K562 (cell line): ENCODE results near the gene CD101. TPM values are rescaled to one million over a fixed set of nuclear protein-coding genes. Genes with fewer than 3 reads are reported as not detected.

Experiments used
- CXXC5 ChIP-seq: fragments of 250-450 bp; sonication (Bioruptor Pico); IDR thresholded peaks from 2 replicates; pipeline ENCODE4 v1.8.0; 2022; ENCODE audit warnings: inconsistent platforms, mild to moderate bottlenecking, moderate library complexity
- EGR1 ChIP-seq: fragments of 450-650 bp; conservative IDR thresholded peaks from 2 replicates; pipeline ENCODE4 v1.6.1; 2017; ENCODE audit warnings: mild to moderate bottlenecking
- EP300 ChIP-seq: IDR thresholded peaks from 2 replicates; pipeline ENCODE4 v1.6.1; 2012; ENCODE audit warnings: low read length, improper control_type of control experiment
- ETV1 ChIP-seq: fragments of 450-650 bp; conservative IDR thresholded peaks from 2 replicates; pipeline ENCODE4 v1.6.1; 2016; ENCODE audit warnings: missing genetic modification characterization, control low read depth, low read depth, missing compliant biosample characterization
- LCOR ChIP-seq: sonication (generic); formaldehyde crosslinking; IDR thresholded peaks from 2 replicates; pipeline ENCODE4 v1.8.0; 2022; ENCODE audit warnings: mild to moderate bottlenecking, missing genetic modification reagents
- NR2C2 ChIP-seq, 2 experiments: fragments of 200-800 bp in 1 of 2; sonication (Bioruptor generic) in 1 of 2; sonication (generic) in 1 of 2; formaldehyde crosslinking in 1 of 2; IDR thresholded peaks; 2 replicates each; pipeline versions ENCODE4 v1.6.1 to v1.8.0; 2016 to 2022; ENCODE audit warnings: mild to moderate bottlenecking in 1 of 2, missing compliant biosample characterization in 1 of 2, missing genetic modification characterization in 1 of 2, missing genetic modification reagents in 1 of 2
- NR4A1 ChIP-seq, 2 experiments: fragments of 250-450 bp in 1 of 2; fragments of 450-650 bp in 1 of 2; sonication (Bioruptor Pico) in 1 of 2; IDR thresholded peaks; 2 replicates each; pipeline versions ENCODE4 v1.4.0 to v1.6.1; 2016 to 2020; ENCODE audit warnings: mild to moderate bottlenecking in 2 of 2, missing compliant biosample characterization in 1 of 2, missing genetic modification characterization in 1 of 2, moderate library complexity in 1 of 2
- SNIP1 ChIP-seq: fragments of 450-650 bp; IDR thresholded peaks from 2 replicates; pipeline ENCODE4 v1.7.1; 2017; ENCODE audit warnings: low read depth, mild to moderate bottlenecking
- SRSF3 ChIP-seq: fragments of 200-400 bp; formaldehyde crosslinking; IDR thresholded peaks from 2 replicates; pipeline ENCODE4 v1.6.1; 2016; ENCODE audit warnings: mild to moderate bottlenecking, low read length, moderate library complexity; ENCODE audit not compliant: insufficient read depth
- TAF1 ChIP-seq: IDR thresholded peaks from 2 replicates; pipeline ENCODE4 v1.6.1; 2011; ENCODE audit warnings: mild to moderate bottlenecking, low read length, moderate library complexity; ENCODE audit not compliant: insufficient read depth, control insufficient read depth, severe bottlenecking; ENCODE audit errors: extremely low read depth
- TCF3 ChIP-seq: sonication (generic); formaldehyde crosslinking; IDR thresholded peaks from 2 replicates; pipeline ENCODE4 v1.4.0; 2020; ENCODE audit warnings: mild to moderate bottlenecking, missing genetic modification reagents
- TEAD4 ChIP-seq, 2 experiments: sonication (generic) in 1 of 2; formaldehyde crosslinking in 1 of 2; IDR thresholded peaks; 2 replicates each; pipeline versions ENCODE4 v1.6.1 to v1.8.0; 2012 to 2022; ENCODE audit warnings: borderline replicate concordance in 1 of 2, inconsistent platforms in 1 of 2, low read length in 1 of 2, mild to moderate bottlenecking in 1 of 2, missing genetic modification reagents in 1 of 2
- ZBTB8A ChIP-seq: fragments of 450-650 bp; IDR thresholded peaks from 2 replicates; pipeline ENCODE4 v1.6.1; 2018; ENCODE audit warnings: mild to moderate bottlenecking, moderate library complexity; ENCODE audit not compliant: partially characterized antibody
- ZNF24 ChIP-seq: fragments of 450-650 bp; IDR thresholded peaks from 2 replicates; pipeline ENCODE4 v1.6.1; 2016
- polyA plus RNA-seq, 8 experiments: library from polyadenylated mRNA; depleted of rRNA in 4 of 8; stranded (reverse) in 5 of 8; unstranded in 3 of 8; fragments of >200 nt; fragmentation: Nextera tagmentation in 2 of 8; fragmentation: Illumina TruSeq in 1 of 8; extraction: Ambion mirVana in 2 of 8; extraction: Trizol in 1 of 8; gene quantifications; 2 replicates each; pipeline versions ENCODE4 v1.2.1 to v1.2.3, GENCODE V29; 2011 to 2014; ENCODE audit warnings: inconsistent platforms in 1 of 8, missing spikeins in 1 of 8
- total RNA-seq, 7 experiments: library from RNA; depleted of rRNA in 6 of 7; stranded (reverse); fragments of >200 nt in 6 of 7; fragmentation: Illumina TruSeq in 2 of 7; extraction: Trizol in 2 of 7; gene quantifications; 2 replicates each; pipeline versions ENCODE4 v1.2.1 to v1.2.3, GENCODE V29; 2011 to 2021; ENCODE audit warnings: low replicate concordance in 1 of 7
- TF ChIP-seq, protein P1 (sequence below), 2 experiments: IDR thresholded peaks; 2 replicates each; pipeline ENCODE4 v1.6.1; 2011; ENCODE audit warnings: borderline replicate concordance in 1 of 2, control low read depth in 1 of 2, low read depth in 1 of 2, low read length in 1 of 2, mild to moderate bottlenecking in 1 of 2, mixed read lengths in 1 of 2, moderate library complexity in 1 of 2; ENCODE audit not compliant: insufficient read depth in 1 of 2, insufficient read length in 1 of 2, poor library complexity in 1 of 2, severe bottlenecking in 1 of 2; ENCODE audit errors: extremely low read depth in 1 of 2
- TF ChIP-seq, protein P2 (sequence below): fragments of 450-650 bp; IDR thresholded peaks from 2 replicates; pipeline ENCODE4 v1.6.1; 2016; ENCODE audit warnings: antibody characterized with exemption

Gene CD101
- total and polyA plus RNA-seq, 9 of the 15 experiments (the other 6 are each of a cell fraction or from before 2014, with no cell fraction given) = 0.04 to 1.1 (median 0.20) TPM

DNA sequence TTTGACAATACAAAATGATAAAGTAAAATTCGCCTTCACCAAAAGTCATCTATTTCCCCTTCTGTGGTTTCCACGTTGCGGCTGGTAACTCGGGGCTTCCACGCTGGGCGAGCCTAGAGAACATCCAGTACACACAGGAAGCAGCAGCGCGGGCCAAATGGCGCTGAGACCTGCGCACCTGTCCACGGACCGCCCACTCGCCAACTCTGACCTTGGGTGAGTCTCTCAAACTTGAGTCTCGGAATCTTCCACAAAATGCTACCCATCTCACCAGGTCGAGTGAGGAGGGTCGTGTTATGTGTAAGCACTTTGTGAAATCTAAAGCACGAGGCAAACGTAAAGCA is 57.7 kb downstream of the CD101 start (continued):
- peak; percentile 59 for TF ChIP-seq TAF1
- no peak for TF ChIP-seq NR4A1 (CRISPR knock-in tag; IDR thresholded peaks at IDR 0.05)
- 0 out of 2 replicates have a peak, but pooled peaks have one; percentile 7 for TF ChIP-seq NR4A1 (tag; IDR thresholded peaks at IDR 0.05)
- TF ChIP-seq SNIP1 = peak; percentile 46; the same call in 1 of the 2 replicates
- TF ChIP-seq, protein P1, sequence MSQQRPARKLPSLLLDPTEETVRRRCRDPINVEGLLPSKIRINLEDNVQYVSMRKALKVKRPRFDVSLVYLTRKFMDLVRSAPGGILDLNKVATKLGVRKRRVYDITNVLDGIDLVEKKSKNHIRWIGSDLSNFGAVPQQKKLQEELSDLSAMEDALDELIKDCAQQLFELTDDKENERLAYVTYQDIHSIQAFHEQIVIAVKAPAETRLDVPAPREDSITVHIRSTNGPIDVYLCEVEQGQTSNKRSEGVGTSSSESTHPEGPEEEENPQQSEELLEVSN (IDR thresholded peaks at IDR 0.05; ENCODE audit: borderline replicate concordance in 1 of 2, extremely low read depth in 1 of 2, insufficient read depth in 1 of 2, insufficient read length in 1 of 2, low read depth in 1 of 2, low read length in 1 of 2, poor library complexity in 1 of 2, severe bottlenecking in 1 of 2) = peak in 1 of 2 experiments; percentile 48
- TF ChIP-seq TCF3 = 0 out of 2 replicates have a peak, but pooled peaks have one; percentile 3
- 0 out of 2 replicates have a peak, but pooled peaks have one; percentile 6 for TF ChIP-seq CXXC5 (CRISPR knock-in tag)
- TF ChIP-seq ZBTB8A = no peak
- TF ChIP-seq ETV1 (tag) = peak; percentile 11; the same call in 1 of the 2 replicates
- TF ChIP-seq, protein P2, sequence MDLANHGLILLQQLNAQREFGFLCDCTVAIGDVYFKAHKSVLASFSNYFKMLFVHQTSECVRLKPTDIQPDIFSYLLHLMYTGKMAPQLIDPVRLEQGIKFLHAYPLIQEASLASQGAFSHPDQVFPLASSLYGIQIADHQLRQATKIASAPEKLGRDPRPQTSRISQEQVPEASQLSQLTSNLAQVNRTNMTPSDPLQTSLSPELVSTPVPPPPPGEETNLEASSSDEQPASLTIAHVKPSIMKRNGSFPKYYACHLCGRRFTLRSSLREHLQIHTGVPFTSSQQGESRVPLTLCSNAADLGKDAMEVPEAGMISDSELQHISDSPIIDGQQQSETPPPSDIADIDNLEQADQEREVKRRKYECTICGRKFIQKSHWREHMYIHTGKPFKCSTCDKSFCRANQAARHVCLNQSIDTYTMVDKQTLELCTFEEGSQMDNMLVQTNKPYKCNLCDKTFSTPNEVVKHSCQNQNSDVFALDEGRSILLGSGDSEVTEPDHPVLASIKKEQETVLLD = peak; percentile 68; the same call in 1 of the 2 replicates
- TF ChIP-seq EGR1 = peak; percentile 69
- peak; percentile 9; the same call in 1 of the 2 replicates for TF ChIP-seq TEAD4 (IDR thresholded peaks at IDR 0.05; ENCODE audit: low read length)
- no peak for TF ChIP-seq TEAD4 (CRISPR knock-in tag; IDR thresholded peaks at IDR 0.05; ENCODE audit: borderline replicate concordance)
- TF ChIP-seq ZNF24 = no peak
- TF ChIP-seq SRSF3 = no peak
- TF ChIP-seq EP300 = peak; percentile 2; the same call in 1 of the 2 replicates
- TF ChIP-seq NR2C2 (CRISPR knock-in tag; IDR thresholded peaks at IDR 0.05) = no peak
- TF ChIP-seq NR2C2 (tag; IDR thresholded peaks at IDR 0.05) = peak; percentile 89
- TF ChIP-seq LCOR (CRISPR knock-in tag) = no peak
